K562 (cell line): ENCODE measurements around the gene SLC5A6. TPM values are rescaled to one million over a fixed set of nuclear protein-coding genes. Genes with fewer than 3 reads are reported as not detected.

Source experiments
- BRD9 ChIP-seq: fragments of 450-650 bp; IDR thresholded peaks from 2 replicates; pipeline ENCODE4 v1.6.1; 2018; ENCODE audit warnings: low read depth; ENCODE audit not compliant: partially characterized antibody
- CBX8 ChIP-seq: fragments of 200-600 bp; sonication (generic); IDR thresholded peaks from 2 replicates; pipeline ENCODE4 v1.6.1; 2012; ENCODE audit warnings: borderline replicate concordance, mixed run types, low read depth, mild to moderate bottlenecking, moderate library complexity, mixed read lengths, low read length, control low read depth, inconsistent platforms; ENCODE audit not compliant: poor library complexity, severe bottlenecking; ENCODE audit errors: extremely low read depth
- COPS2 ChIP-seq: fragments of 450-650 bp; conservative IDR thresholded peaks from 2 replicates; pipeline ENCODE4 v1.6.1; 2016; ENCODE audit warnings: mild to moderate bottlenecking, moderate library complexity
- E2F4 ChIP-seq: sonication (generic); formaldehyde crosslinking; IDR thresholded peaks from 2 replicates; pipeline ENCODE4 v1.8.0; 2022; ENCODE audit warnings: mild to moderate bottlenecking, low read depth, missing genetic modification reagents
- EP400 ChIP-seq: fragments of 450-650 bp; IDR thresholded peaks from 2 replicates; pipeline ENCODE4 v1.6.1; 2017; ENCODE audit warnings: antibody characterized with exemption, mild to moderate bottlenecking, moderate library complexity
- GTF2E2 ChIP-seq: fragments of 200-800 bp; sonication (Bioruptor generic); IDR thresholded peaks from 2 replicates; pipeline ENCODE4 v1.6.1; 2016; ENCODE audit warnings: missing genetic modification characterization, missing compliant biosample characterization
- HMBOX1 ChIP-seq: sonication (generic); IDR thresholded peaks from 2 replicates; pipeline ENCODE4 v1.6.1; 2016
- JUNB ChIP-seq: fragments of 450-650 bp; formaldehyde crosslinking; conservative IDR thresholded peaks from 2 replicates; pipeline ENCODE4 v1.4.0; 2020; ENCODE audit warnings: mild to moderate bottlenecking
- MCM3 ChIP-seq: fragments of 450-650 bp; IDR thresholded peaks from 2 replicates; pipeline ENCODE4 v1.6.1; 2016
- NFRKB ChIP-seq: fragments of 450-650 bp; IDR thresholded peaks from 2 replicates; pipeline ENCODE4 v1.6.1; 2016; ENCODE audit warnings: low read depth
- OTX1 ChIP-seq: fragments of 450-650 bp; formaldehyde crosslinking; IDR thresholded peaks from 2 replicates; pipeline ENCODE4 v1.4.0; 2022; ENCODE audit warnings: mild to moderate bottlenecking
- PHF20 ChIP-seq: fragments of 450-650 bp; IDR thresholded peaks from 2 replicates; pipeline ENCODE4 v1.6.1; 2018; ENCODE audit not compliant: partially characterized antibody
- PYGO2 ChIP-seq: fragments of 450-650 bp; IDR thresholded peaks from 2 replicates; pipeline ENCODE4 v1.6.1; 2016; ENCODE audit warnings: mild to moderate bottlenecking, missing genetic modification characterization, moderate library complexity, missing compliant biosample characterization
- SIN3A ChIP-seq, 2 experiments: fragments of 150-350 bp in 1 of 2; IDR thresholded peaks; 2 replicates each; pipeline ENCODE4 v1.6.1; 2011 to 2016; ENCODE audit warnings: borderline replicate concordance in 2 of 2, low read depth in 2 of 2, low read length in 2 of 2, mild to moderate bottlenecking in 2 of 2, moderate library complexity in 2 of 2; ENCODE audit not compliant: control insufficient read depth in 1 of 2
- SNAPC5 ChIP-seq: fragments of 250-450 bp; sonication (Bioruptor Pico); IDR thresholded peaks from 2 replicates; pipeline ENCODE4 v1.8.0; 2021; ENCODE audit warnings: moderate library complexity, mild to moderate bottlenecking, inconsistent platforms
- SOX6 ChIP-seq: fragments of 450-650 bp; IDR thresholded peaks from 2 replicates; pipeline ENCODE4 v1.6.1; 2014; ENCODE audit warnings: mild to moderate bottlenecking
- TBP ChIP-seq: optimal IDR thresholded peaks from 2 replicates; pipeline ENCODE3; 2011; ENCODE audit warnings: low read depth, low read length, improper control_type of control experiment
- ZEB2 ChIP-seq: fragments of 450-650 bp; IDR thresholded peaks from 2 replicates; pipeline ENCODE4 v1.6.1; 2016
- ZNF146 ChIP-seq: IDR thresholded peaks from one replicate; pipeline ENCODE4 v1.6.1; 2018; ENCODE audit warnings: missing compliant biosample characterization; ENCODE audit not compliant: unreplicated experiment
- ZNF232 ChIP-seq: sonication (generic); formaldehyde crosslinking; IDR thresholded peaks from 2 replicates; pipeline ENCODE4 v1.8.0; 2022; ENCODE audit warnings: mild to moderate bottlenecking, missing genetic modification reagents
- ZNF253 ChIP-seq: fragments of 250-450 bp; sonication (Bioruptor Pico); conservative IDR thresholded peaks from 2 replicates; pipeline ENCODE4 v1.6.1; 2021; ENCODE audit warnings: mild to moderate bottlenecking
- polyA plus RNA-seq, 8 experiments: library from polyadenylated mRNA; depleted of rRNA in 4 of 8; stranded (reverse) in 5 of 8; unstranded in 3 of 8; fragments of >200 nt; fragmentation: Nextera tagmentation in 2 of 8; fragmentation: Illumina TruSeq in 1 of 8; extraction: Ambion mirVana in 2 of 8; extraction: Trizol in 1 of 8; gene quantifications; 2 replicates each; pipeline versions ENCODE4 v1.2.1 to v1.2.3, GENCODE V29; 2011 to 2014; ENCODE audit warnings: inconsistent platforms in 1 of 8, missing spikeins in 1 of 8
- total RNA-seq, 7 experiments: library from RNA; depleted of rRNA in 6 of 7; stranded (reverse); fragments of >200 nt in 6 of 7; fragmentation: Illumina TruSeq in 2 of 7; extraction: Trizol in 2 of 7; gene quantifications; 2 replicates each; pipeline versions ENCODE4 v1.2.1 to v1.2.3, GENCODE V29; 2011 to 2021; ENCODE audit warnings: low replicate concordance in 1 of 7
- TF ChIP-seq, protein P1 (sequence below), 2 experiments: fragments of 200-800 bp in 1 of 2; sonication (Bioruptor generic) in 1 of 2; sonication (generic) in 1 of 2; formaldehyde crosslinking in 1 of 2; IDR thresholded peaks in 1 of 2; conservative IDR thresholded peaks in 1 of 2; 2 replicates each; pipeline versions ENCODE4 v1.5.0 to v1.6.1; 2016 to 2020; ENCODE audit warnings: missing compliant biosample characterization in 1 of 2, missing genetic modification characterization in 1 of 2, missing genetic modification reagents in 1 of 2
- TF ChIP-seq, protein P2 (sequence below): sonication (generic); formaldehyde crosslinking; IDR thresholded peaks from 2 replicates; pipeline ENCODE4 v1.8.1; 2022; ENCODE audit warnings: missing genetic modification reagents

The SLC5A6 gene
- total and polyA plus RNA-seq, 9 of the 15 experiments (the other 6 are each of a cell fraction or from before 2014, with no cell fraction given), result 32.6 to 137 (median 107) TPM

DNA sequence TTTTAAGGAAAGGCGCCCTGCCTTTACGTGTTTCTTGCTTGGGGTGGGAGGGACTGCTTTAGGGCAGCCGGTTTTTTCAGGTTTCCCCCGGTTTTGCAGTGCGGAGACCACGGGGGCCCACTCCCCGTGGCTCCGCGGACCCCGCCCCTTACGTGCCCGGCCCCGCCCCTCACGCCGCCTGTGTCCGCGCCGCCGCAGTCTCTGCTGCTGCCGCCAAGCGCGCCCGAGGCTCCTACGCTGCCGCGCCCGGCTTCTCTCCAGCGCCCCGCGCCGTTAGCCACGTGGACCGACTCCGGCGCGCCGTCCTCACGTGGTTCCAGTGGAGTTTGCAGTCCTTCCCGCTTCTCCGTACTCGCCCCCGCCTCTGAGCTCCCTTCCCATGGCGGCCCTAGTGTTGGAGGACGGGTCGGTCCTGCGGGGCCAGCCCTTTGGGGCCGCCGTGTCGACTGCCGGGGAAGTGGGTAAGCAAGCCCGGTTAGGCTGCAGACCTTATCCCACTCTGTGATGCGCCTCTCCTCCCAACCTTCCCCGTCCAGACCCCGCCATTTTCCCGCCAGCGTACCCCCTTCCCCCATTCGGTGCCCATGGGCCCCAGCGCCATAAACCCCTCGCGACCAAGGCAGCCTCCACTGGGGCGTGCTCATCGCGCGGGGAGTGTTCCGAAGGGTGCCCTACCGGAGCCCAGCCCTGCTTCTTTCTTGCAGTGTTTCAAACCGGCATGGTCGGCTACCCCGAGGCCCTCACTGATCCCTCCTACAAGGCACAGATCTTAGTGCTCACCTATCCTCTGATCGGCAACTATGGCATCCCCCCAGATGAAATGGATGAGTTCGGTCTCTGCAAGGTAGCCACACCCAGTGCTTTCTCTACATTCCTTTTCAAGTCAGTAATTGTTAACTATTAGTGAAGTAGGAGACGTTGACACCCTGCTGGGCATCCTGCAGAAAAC, 5.4 kb upstream of the SLC5A6 start, which contains the start of gene CAD (continued):
- TF ChIP-seq, protein P1, sequence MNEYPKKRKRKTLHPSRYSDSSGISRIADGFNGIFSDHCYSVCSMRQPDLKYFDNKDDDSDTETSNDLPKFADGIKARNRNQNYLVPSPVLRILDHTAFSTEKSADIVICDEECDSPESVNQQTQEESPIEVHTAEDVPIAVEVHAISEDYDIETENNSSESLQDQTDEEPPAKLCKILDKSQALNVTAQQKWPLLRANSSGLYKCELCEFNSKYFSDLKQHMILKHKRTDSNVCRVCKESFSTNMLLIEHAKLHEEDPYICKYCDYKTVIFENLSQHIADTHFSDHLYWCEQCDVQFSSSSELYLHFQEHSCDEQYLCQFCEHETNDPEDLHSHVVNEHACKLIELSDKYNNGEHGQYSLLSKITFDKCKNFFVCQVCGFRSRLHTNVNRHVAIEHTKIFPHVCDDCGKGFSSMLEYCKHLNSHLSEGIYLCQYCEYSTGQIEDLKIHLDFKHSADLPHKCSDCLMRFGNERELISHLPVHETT (CRISPR knock-in tag; conservative IDR thresholded peaks at IDR 0.05 in 1 of 2, IDR thresholded peaks at IDR 0.05 in 1 of 2), result 0 out of 4 replicates have a peak, but pooled peaks of 1 of the 2 experiments have one; percentile 43
- TF ChIP-seq SNAPC5 (CRISPR knock-in tag) (no peak), ZEB2 (no peak), PYGO2 (no peak), MCM3 (no peak), PHF20 (peak; percentile 54), ZNF232 (0 out of 2 replicates have a peak, but pooled peaks have one; percentile 71), TBP (peak; percentile 68), EP400 (peak; percentile 99), ZNF146 (no peak), OTX1 (CRISPR knock-in tag) (no peak), HMBOX1 (no peak), COPS2 (no peak), NFRKB (peak; percentile 52; the same call in 1 of the 2 replicates), JUNB (no peak), ZNF253 (CRISPR knock-in tag) (no peak), SOX6 (peak; percentile 19; the same call in 1 of the 2 replicates), GTF2E2 (tag) (no peak; the same call in 1 of the 2 replicates), BRD9 (no peak), CBX8 (no peak), E2F4 (CRISPR knock-in tag) (peak; percentile 40; the same call in 1 of the 2 replicates), SIN3A (IDR thresholded peaks at IDR 0.05; ENCODE audit: borderline replicate concordance in 2 of 2, control insufficient read depth in 1 of 2, low read depth in 2 of 2, low read length in 2 of 2) (peak in 1 of 2 experiments; percentile 97; a peak in 2 of 4 replicates)
- TF ChIP-seq, protein P2, sequence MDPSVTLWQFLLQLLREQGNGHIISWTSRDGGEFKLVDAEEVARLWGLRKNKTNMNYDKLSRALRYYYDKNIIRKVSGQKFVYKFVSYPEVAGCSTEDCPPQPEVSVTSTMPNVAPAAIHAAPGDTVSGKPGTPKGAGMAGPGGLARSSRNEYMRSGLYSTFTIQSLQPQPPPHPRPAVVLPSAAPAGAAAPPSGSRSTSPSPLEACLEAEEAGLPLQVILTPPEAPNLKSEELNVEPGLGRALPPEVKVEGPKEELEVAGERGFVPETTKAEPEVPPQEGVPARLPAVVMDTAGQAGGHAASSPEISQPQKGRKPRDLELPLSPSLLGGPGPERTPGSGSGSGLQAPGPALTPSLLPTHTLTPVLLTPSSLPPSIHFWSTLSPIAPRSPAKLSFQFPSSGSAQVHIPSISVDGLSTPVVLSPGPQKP, result no peak
